Activated naive CD8-positive, alpha-beta T cell treated with anti-CD3 and anti-CD28 coated beads, Interleukin-2, amount 10 ng/mL, durations not matched to agents 7 days and 5 days (primary cell): ENCODE measurements around the gene ESPL1. TPM values are rescaled to one million over a fixed set of nuclear protein-coding genes. Genes with fewer than 3 reads are reported as not detected.

Experiments
- ATAC-seq: fragments of 150-1000 bp; cut with Tn5 transposase; one replicate; pipeline ENCODE4 v1.10.0; 2021; ENCODE audit warnings: low read depth, moderate library complexity
- POLR2A ChIA-PET: fragments of 350-600 bp; sonication (Branson Sonifier 250); formaldehyde crosslinking; loops from one replicate; lab custom pipeline; 2021; ENCODE audit warnings: antibody characterized with exemption; lab: Charles Lee
- DNase-seq: peaks from one replicate; pipeline ENCODE4 v3.0.0; 2021
- H3K27ac Mint-ChIP-seq: one replicate; pipeline ENCODE4 v1.8.0; 2022; ENCODE audit warnings: mild to moderate bottlenecking, mixed read lengths
- H3K27me3 Mint-ChIP-seq: one replicate; pipeline ENCODE4 v1.8.0; 2022; ENCODE audit warnings: mild to moderate bottlenecking, moderate library complexity, mixed read lengths
- H3K36me3 Mint-ChIP-seq: one replicate; pipeline ENCODE4 v1.8.0; 2021; ENCODE audit warnings: mild to moderate bottlenecking, mixed read lengths
- H3K4me1 Mint-ChIP-seq: one replicate; pipeline ENCODE4 v1.8.0; 2021; ENCODE audit warnings: mixed read lengths
- H3K4me3 Mint-ChIP-seq: one replicate; pipeline ENCODE4 v1.8.0; 2022; ENCODE audit warnings: mild to moderate bottlenecking, moderate library complexity, mixed read lengths
- H3K9me3 Mint-ChIP-seq: one replicate; pipeline ENCODE4 v1.8.0; 2021; ENCODE audit warnings: mixed read lengths
- total RNA-seq, 2 experiments: library from RNA; stranded (reverse); gene quantifications; one replicate each; pipeline ENCODE4 v1.2.3, GENCODE V29; 2021

Gene ESPL1
- total RNA-seq, 2 experiments from 2014 or later = 90.5 to 91.0 TPM

GRCh38 chr12:53254816-53255545, 13.1 kb upstream of the ESPL1 start:
- H3K4me3 Mint-ChIP-seq = peak overlapping the region; percentile 10
- no peak for DNase-seq

DNA sequence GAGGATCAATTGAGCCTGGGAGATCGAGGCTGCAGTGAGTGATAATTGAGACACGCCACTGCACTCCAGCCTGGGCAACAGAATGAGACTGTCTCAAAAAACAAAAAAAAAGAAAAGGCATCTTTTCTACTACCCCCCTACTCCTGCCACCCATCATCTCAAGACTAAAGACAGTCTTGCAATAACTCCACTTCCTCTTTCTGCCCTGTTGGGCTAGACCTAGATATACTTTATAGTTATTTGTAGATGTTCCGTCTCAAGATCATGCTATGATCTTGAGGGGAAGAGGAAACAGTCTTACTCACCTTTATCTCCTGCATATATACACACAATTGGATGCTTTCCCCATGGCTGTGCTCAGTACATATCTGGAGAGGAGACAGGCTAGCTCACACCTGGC, 12.1 kb upstream of the ESPL1 start:
- DNase-seq (no peak), ATAC-seq (no peak)
- no peak overlapping the region for H3K4me3 Mint-ChIP-seq
- peak overlapping the region; percentile 28 for H3K27ac Mint-ChIP-seq
- no peaks in the 10 kb centered on the region for H3K9me3 Mint-ChIP-seq
- H3K36me3 Mint-ChIP-seq = peaks cover 6% of the 10 kb centered on the region
- no peaks in the 10 kb centered on the region for H3K27me3 Mint-ChIP-seq
- POLR2A ChIA-PET = interaction anchor here (1.1 to 1.5 kb wide), 2 partner anchors 12 to 56 kb away, joined by 4 to 6 read pairs; no protein-coding TSS in a partner anchor
- H3K4me1 Mint-ChIP-seq = peaks cover 41% of the 10 kb centered on the region

More at GRCh38 chr12:53254816-53255545, 13.1 kb upstream of the ESPL1 start:
- peaks cover 6% of the 10 kb centered on the region for H3K36me3 Mint-ChIP-seq
- peak overlapping the region; percentile 72 for H3K27ac Mint-ChIP-seq
- POLR2A ChIA-PET = interaction anchor here (0.6 to 1.1 kb wide), 2 partner anchors 75 to 100 kb away, joined by 3 to 5 read pairs; partner anchors contain the start of genes CSAD and ZNF740
- H3K27me3 Mint-ChIP-seq = no peaks in the 10 kb centered on the region
- peaks cover 45% of the 10 kb centered on the region for H3K4me1 Mint-ChIP-seq
- H3K9me3 Mint-ChIP-seq = no peaks in the 10 kb centered on the region
- no peak for ATAC-seq

- Mint-ChIP-seq H3K27me3 (no peaks in the 10 kb centered on the region), H3K36me3 (peaks cover 3% of the 10 kb centered on the region), H3K9me3 (no peaks in the 10 kb centered on the region), H3K4me1 (peaks cover 29% of the 10 kb centered on the region), H3K27ac (no peak overlapping the region), H3K4me3 (no peak overlapping the region)
- DNase-seq (no peak), ATAC-seq (no peak)
- POLR2A ChIA-PET = interaction anchor here (0.6 to 1.3 kb wide), 4 partner anchors 7 to 83 kb away, joined by 3 to 6 read pairs (median 4); partner anchors contain the start of gene ESPL1
Measured at GRCh38 chr12:53258541-53259539, 9.3 kb upstream of the ESPL1 start.

DNA sequence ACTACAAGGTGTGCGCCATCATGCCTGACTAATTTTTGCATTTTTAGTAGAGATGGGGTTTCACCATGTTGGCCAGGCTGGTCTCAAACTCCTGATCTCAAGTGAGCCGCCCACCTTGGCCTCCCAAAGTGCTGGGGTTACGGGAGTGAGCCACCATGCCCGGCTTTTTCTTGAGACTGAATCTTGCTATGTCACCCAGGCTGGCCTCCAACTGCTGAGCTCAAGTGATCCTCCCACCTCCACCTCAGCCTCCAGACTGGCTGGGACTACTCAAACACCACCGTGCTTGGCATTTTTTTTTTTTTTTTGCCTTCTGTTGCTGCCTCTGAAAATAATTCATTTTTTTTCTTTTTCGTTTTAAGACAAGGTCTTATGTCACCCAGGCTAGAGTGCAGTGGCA, 8.2 kb upstream of the ESPL1 start:
- H3K27ac Mint-ChIP-seq = no peak overlapping the region
- peaks cover 21% of the 10 kb centered on the region for H3K4me1 Mint-ChIP-seq

GRCh38 chr12:53265783-53266182, 2.3 kb upstream of the ESPL1 start:
- Mint-ChIP-seq H3K27ac (no peak overlapping the region), H3K4me1 (peaks cover 30% of the 10 kb centered on the region), H3K4me3 (no peak overlapping the region), H3K27me3 (no peaks in the 10 kb centered on the region), H3K9me3 (no peaks in the 10 kb centered on the region), H3K36me3 (peaks cover 23% of the 10 kb centered on the region)
- no peak for ATAC-seq
- POLR2A ChIA-PET = interaction anchor here (0.5 to 5.2 kb wide), 5 partner anchors 8 to 186 kb away, joined by 3 to 48 read pairs (median 4); partner anchors contain the start of gene SPRYD3
- DNase-seq = no peak

More for the DNA sequence above, 8.2 kb upstream of the ESPL1 start:
- Mint-ChIP-seq H3K9me3 (no peaks in the 10 kb centered on the region), H3K36me3 (peaks cover 2% of the 10 kb centered on the region), H3K4me3 (no peak overlapping the region), H3K27me3 (no peaks in the 10 kb centered on the region)
- DNase-seq (no peak), ATAC-seq (no peak)
- POLR2A ChIA-PET = no interaction called here

DNA sequence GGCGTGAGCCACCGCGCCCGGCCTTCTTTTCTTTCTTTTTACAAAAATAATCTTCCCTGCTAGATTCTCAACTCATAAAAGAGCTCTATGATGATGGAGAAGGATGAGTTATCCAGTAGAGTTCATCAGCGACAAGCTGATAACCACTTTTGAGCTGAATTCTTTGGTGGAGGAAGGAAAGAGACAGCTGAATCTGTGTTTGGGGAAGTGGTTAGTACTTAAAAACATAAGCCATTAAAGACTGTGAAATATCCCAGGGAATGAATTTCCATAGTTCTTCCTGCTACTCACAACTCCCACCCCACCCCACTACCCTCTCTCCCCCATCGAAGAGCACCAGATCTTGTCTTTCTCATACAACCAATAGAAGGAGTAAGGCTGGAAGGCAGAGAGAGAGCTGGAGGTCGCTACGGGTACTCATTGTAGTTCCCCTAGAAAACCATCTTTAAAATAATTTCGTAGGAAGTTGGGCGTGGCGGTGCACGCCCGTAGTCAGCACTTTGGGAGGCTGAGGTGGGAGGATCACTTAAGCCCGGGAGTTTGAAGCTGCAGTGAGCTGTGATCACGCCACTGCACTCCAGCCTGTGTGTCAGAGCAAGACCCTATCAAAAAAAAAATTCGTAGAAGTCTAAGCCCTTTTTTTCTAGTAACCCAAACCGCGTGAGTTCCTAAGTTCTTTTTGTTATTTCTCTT, 647 bp upstream of the ESPL1 start:
- no peaks in the 10 kb centered on the region for H3K9me3 Mint-ChIP-seq
- H3K27ac Mint-ChIP-seq = peak overlapping the region; percentile 97
- POLR2A ChIA-PET = interaction anchor here (0.6 to 5.2 kb wide), 31 partner anchors 8 to 186 kb away, joined by 3 to 48 read pairs (median 6); partner anchors contain the start of genes AAAS, CSAD, ITGB7 and MYG1
- peak; percentile 42 for DNase-seq
- peaks cover 35% of the 10 kb centered on the region for H3K36me3 Mint-ChIP-seq
- H3K4me1 Mint-ChIP-seq = peaks cover 38% of the 10 kb centered on the region
- ATAC-seq = peak; percentile 44
- peak overlapping the region; percentile 99 for H3K4me3 Mint-ChIP-seq
- no peaks in the 10 kb centered on the region for H3K27me3 Mint-ChIP-seq

GRCh38 chr12:53268630-53269562, 797 bp downstream of the ESPL1 start:
- POLR2A ChIA-PET = interaction anchor here (0.5 to 5.2 kb wide), 27 partner anchors 8 to 263 kb away, joined by 3 to 48 read pairs (median 6); partner anchors contain the start of genes AAAS, CSAD, EIF4B and ITGB7
- peaks cover 38% of the 10 kb centered on the region for H3K36me3 Mint-ChIP-seq
- H3K4me3 Mint-ChIP-seq = peak overlapping the region; percentile 99
- peak overlapping the region; percentile 97 for H3K27ac Mint-ChIP-seq
- no peak for ATAC-seq
- peaks cover 41% of the 10 kb centered on the region for H3K4me1 Mint-ChIP-seq
- H3K27me3 Mint-ChIP-seq = no peaks in the 10 kb centered on the region
- DNase-seq = no peak
- no peaks in the 10 kb centered on the region for H3K9me3 Mint-ChIP-seq

DNA sequence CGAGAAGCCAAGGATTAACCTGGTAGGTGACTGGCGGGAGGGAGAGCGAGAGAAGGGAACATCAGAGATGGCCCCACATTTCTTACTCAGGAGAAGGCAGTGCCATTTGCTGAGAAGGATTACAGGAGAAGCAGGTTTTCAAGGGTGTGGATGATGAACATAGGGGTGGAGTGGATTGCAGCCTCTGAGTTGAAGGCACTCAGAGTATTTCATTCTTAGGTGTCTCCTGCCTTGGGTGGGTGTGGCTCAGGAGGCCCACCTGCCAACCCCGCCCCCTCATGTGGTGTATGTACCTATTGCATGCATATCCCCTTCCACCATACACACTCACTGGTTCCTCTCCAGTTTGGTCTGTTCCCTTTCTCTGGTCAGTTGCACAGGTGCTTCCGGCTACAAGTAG, 6.3 kb downstream of the ESPL1 start:
- Mint-ChIP-seq H3K9me3 (no peaks in the 10 kb centered on the region), H3K4me3 (no peak overlapping the region), H3K27ac (no peak overlapping the region), H3K27me3 (no peaks in the 10 kb centered on the region), H3K4me1 (peaks cover 37% of the 10 kb centered on the region), H3K36me3 (peaks cover 54% of the 10 kb centered on the region)
- no peak for ATAC-seq
- POLR2A ChIA-PET = no interaction called here
- no peak for DNase-seq

- no peaks in the 10 kb centered on the region for H3K27me3 Mint-ChIP-seq
- DNase-seq = no peak
- ATAC-seq = no peak
- POLR2A ChIA-PET = interaction anchor here (0.7 to 0.9 kb wide), 3 partner anchors 8 to 58 kb away, joined by 3 to 4 read pairs (median 3); partner anchors contain the start of gene ESPL1
- H3K4me1 Mint-ChIP-seq = peaks cover 23% of the 10 kb centered on the region
- no peak overlapping the region for H3K4me3 Mint-ChIP-seq
- no peaks in the 10 kb centered on the region for H3K9me3 Mint-ChIP-seq
- no peak overlapping the region for H3K27ac Mint-ChIP-seq
- peaks cover 44% of the 10 kb centered on the region for H3K36me3 Mint-ChIP-seq
Measured at GRCh38 chr12:53276511-53276910, 8.4 kb downstream of the ESPL1 start.

DNA sequence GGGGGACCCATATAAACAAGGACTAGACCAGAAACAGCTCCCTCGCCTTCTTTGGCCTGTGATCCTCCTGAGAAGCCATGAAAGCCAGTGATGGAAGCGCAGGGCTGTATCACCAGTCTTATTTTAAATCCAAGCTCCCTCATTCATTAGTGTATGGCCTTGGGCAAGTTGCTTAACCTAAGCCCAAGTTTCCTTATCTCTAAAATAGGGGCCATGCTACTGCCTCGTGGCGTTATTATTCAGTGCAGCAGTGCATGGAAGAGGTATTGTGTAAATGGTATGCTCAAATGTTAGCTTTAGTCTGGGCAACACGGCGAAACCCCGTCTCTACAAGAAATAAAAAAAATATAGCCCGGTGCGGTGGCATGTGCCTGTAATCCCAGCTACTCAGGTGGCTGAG, 9.9 kb downstream of the ESPL1 start:
- H3K27ac Mint-ChIP-seq = no peak overlapping the region
- peaks cover 14% of the 10 kb centered on the region for H3K4me1 Mint-ChIP-seq
- H3K27me3 Mint-ChIP-seq = no peaks in the 10 kb centered on the region
- DNase-seq (no peak), ATAC-seq (no peak)
- no peaks in the 10 kb centered on the region for H3K9me3 Mint-ChIP-seq
- POLR2A ChIA-PET = interaction anchor here (1.9 to 3.8 kb wide), 2 partner anchors 10 to 17 kb away, joined by 13 to 19 read pairs; partner anchors contain the start of genes ESPL1 and PFDN5
- no peak overlapping the region for H3K4me3 Mint-ChIP-seq
- H3K36me3 Mint-ChIP-seq = peaks cover 42% of the 10 kb centered on the region

GRCh38 chr12:53279283-53279869, 11.3 kb downstream of the ESPL1 start:
- Mint-ChIP-seq H3K27me3 (no peaks in the 10 kb centered on the region), H3K9me3 (no peaks in the 10 kb centered on the region), H3K27ac (no peak overlapping the region), H3K4me3 (no peak overlapping the region), H3K36me3 (peaks cover 45% of the 10 kb centered on the region), H3K4me1 (peaks cover 11% of the 10 kb centered on the region)
- no peak for ATAC-seq
- DNase-seq = no peak
- POLR2A ChIA-PET = interaction anchor here (0.7 to 3.8 kb wide), 2 partner anchors 11 to 81 kb away, joined by 3 to 19 read pairs; partner anchors contain the start of gene ESPL1
